ENCODE measurements around the gene SEC16A.

SEC16A gene

DNA sequence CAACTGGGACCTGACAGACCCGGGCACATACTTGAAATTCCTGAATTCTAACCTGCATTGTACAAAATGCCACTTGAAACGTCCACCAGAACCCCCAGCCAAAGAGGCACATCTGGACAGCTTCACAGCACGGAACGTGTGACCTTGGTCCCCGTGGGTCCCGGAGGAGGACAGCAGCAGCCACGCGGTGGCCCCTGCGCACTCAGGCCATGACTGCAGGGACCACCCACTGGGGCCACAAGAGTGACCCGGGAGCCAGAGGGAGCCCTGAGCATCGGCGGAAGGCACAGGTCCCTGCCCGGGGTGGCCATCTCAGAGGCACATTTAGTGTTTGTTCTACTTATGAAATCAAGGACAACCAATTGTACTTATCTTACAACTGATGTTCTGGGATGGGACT, 80.8 kb downstream of the SEC16A start:
- no peak for DNase-seq (ENCODE audit: low read depth in 4 of 4, low spot score in 1 of 4)

DNA sequence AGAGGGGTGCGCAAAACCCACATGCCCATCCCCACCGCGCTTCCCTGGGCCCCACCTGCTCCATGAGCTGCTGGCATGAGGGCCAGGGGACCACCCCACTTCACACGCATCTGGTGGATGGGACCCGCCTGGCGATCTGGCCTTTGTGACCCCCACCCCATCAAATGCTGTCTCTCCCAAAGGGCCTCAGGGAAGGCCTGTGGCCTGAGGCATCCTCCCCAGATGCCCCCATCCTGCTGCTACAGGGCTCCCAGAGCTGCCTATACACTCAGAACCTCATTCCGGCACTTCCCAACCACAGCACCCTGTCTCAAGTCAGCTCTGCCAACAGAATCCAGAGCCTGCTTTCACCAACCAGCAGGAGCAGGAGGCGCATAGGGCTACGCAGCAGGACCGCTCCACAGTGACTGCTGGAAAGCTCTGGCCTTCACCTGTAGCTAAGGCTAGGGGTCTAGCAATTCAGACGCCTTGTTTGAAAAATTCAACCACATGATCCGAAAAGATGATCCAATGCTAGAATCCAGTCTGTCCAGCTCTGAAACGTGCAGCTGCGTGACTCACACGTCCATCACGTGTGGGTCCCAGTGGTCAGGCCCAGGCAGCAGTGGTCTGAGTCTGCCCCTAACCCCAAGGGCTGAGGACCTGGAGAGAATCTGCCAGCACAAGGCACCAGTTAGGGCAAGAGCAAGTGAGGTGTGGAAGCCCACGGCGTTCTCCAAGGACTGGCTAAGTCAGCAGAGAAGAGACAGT, 81.5 kb downstream of the SEC16A start:
- DNase-seq (ENCODE audit: low read depth in 4 of 4, low spot score in 1 of 4) = no peak

DNA sequence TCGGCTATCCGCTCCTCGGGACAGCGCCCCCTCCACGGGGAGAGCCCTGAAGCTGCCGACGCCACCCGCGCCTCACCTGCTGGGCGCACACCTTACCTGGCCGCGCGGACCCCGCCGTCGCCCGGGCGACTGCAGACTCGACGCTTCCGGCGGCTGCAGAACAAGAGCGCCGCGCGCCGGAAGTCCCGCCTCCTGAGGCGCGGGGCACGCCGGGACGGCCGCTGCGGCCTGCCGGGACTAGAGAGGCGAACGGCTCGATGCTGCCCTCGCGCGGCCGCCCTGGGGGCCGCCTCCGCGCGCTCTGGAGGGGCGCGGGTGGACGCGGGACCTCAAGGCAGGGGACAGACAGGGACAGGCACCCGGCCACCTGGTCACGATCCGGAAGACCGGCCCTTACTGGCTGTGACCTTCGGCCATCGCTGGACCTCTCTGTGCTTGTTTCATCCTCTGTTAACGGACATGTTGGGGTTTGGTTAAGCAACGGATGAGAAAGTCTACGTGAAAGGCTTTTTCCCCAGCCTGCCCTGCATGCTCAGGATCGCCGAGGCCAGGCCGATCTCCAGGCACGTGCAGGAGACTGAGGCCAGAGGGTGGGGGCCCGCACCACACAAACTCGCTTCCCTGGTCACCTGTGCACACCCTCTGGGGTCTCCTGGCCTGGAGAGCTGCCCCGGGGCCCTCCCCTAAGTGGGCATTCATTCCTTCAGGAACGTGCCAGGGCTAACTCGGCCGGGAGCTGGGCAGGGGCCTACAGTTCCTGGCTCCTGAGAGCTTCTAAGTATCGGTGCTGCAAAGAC, 82.6 kb downstream of the SEC16A start, which contains the start of gene SNAPC4:
Gene SNAPC4, minus strand, starts transcription at position 133 of the 797 bp plus-strand sequence. CDS start 1,742 bp downstream, outside the sequence.
- peak; percentile 66 to 84 (median 78) for DNase-seq (ENCODE audit: low read depth in 4 of 4, low spot score in 1 of 4)

DNA sequence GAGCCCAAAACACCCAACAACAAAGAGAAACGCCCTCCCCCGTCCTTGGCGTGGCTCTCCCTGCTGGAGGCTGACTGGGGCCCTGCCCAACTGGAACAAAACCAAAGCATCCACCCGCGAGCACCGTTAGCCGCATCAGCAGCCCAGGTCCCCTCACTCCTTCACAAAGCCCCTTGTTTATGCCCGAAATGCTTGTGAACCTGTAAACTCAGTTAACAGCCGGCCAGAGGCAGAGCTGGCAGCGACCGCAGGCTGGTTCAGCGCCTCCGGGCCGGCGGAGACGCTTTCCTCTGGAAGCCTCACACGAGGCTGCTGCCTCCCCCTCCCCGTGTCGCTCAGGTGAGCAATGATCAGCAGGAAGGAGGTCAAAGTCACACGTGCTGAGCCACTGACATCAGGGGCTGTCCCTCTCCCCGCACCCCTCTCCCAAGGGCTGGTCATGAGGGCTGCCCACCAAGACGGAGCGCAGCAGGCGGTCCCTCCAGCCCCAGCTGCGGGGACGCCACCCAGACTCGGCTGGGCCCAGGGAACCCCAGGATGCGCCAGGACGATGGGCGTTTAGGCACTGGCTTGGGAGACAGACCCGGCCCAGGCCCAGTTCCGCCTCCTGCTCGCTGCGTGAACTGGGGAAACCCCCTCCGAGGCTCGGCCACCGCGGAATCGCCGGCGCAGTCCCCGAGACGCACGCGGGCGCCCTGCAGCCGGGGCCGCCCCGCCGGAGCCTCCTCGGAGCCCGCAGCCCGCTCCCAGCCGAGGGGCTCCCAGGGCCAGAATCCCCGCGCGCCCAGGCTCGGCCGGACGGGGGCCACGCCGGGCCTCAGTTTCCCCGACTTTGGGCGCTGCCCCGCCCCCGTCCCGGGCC, 83.4 kb downstream of the SEC16A start:
- DNase-seq (ENCODE audit: low read depth in 4 of 4, low spot score in 1 of 4) = peak in 1 of 4 experiments; percentile 25

- DNase-seq (ENCODE audit: low read depth in 4 of 4, low spot score in 1 of 4) = no peak
Observed at GRCh38 chr9:136398286-136398685, 84.6 kb downstream of the SEC16A start.

DNA sequence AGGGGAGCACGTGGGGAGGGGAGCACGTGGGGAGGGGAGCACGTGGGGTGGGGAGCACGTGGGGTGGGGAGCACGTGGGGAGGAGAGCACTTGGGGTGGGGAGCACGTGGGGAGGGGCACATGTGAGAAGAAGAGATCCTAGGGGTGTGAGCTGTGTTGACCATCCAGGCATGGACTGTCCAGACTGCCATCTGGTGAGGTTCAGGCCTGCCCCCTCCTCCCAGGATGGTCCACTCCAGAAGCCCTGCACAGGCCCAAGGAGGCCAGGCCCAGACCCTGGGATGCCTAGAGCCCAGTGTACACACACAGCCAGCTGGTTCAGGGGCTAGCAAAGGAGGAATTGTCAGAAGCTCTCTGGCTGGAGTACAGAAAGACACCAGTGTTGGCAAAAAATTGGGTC, 85.2 kb downstream of the SEC16A start:
- no peak for DNase-seq (ENCODE audit: low read depth in 4 of 4, low spot score in 1 of 4)

GRCh38 chr9:136396219-136396515, 86.7 kb downstream of the SEC16A start:
- no peak for DNase-seq (ENCODE audit: low read depth in 4 of 4, low spot score in 1 of 4)

GRCh38 chr9:136395345-136396218, 87.3 kb downstream of the SEC16A start:
- DNase-seq (ENCODE audit: low read depth in 4 of 4, low spot score in 1 of 4) = no peak

DNA sequence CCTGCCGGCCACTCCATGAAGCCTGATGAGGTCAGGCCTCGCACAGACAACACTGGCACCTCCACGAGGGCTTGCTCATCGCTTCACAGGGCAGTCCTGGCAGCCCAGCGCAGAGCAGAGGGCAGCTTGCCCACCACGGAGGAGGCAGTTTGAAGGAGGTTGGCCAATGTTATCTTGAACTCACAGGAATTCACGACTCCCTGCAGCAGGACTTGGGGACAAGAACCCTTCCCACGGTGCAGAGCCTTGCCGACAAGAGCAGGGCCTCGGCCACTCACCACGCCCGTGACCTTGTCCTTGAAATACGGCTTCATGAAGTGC, 87.9 kb downstream of the SEC16A start:
- no peak for DNase-seq (ENCODE audit: low read depth in 4 of 4, low spot score in 1 of 4)

DNA sequence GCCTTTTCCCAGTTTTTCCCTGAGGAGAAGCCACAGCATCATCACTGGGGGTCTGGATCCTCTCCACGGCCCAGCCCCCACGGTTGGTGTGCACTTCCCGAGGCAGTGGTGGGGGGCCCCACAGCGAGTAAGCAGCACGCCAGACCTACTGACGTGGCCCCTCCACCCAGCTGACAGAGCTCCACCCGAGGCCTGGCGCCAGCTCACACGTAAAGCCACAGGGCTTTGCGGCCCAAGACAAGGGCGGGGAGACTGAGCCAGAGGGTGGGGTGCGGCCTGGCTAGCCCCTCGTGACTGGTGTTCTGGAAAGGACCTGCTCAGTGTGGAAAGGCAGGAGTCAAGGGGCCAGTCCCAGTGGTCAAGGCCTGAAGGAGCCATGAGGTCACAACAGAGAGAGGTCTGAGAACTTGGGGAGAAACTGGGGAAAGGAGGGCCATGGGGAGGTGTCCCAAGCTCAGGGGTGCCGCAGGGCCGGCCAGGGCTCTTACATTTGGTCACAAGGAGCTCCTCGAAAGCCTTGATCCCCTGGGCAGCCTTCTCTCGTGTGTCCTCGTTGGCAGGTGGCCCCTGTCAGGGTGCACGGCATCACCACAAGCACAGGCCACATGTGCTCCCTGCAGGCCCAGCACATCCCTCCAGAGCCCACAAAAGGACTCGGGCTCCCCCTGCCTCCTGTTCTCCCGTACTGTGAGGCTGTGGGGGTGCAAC, 88.4 kb downstream of the SEC16A start:
- DNase-seq (ENCODE audit: low read depth in 4 of 4, low spot score in 1 of 4) = no peak

- DNase-seq (ENCODE audit: low read depth in 4 of 4, low spot score in 1 of 4) = no peak
Observed at GRCh38 chr9:136393531-136393930, 89.3 kb downstream of the SEC16A start.

- DNase-seq (ENCODE audit: low read depth in 4 of 4, low spot score in 1 of 4) = no peak
Observed at GRCh38 chr9:136392538-136393449, 90.0 kb downstream of the SEC16A start.

DNA sequence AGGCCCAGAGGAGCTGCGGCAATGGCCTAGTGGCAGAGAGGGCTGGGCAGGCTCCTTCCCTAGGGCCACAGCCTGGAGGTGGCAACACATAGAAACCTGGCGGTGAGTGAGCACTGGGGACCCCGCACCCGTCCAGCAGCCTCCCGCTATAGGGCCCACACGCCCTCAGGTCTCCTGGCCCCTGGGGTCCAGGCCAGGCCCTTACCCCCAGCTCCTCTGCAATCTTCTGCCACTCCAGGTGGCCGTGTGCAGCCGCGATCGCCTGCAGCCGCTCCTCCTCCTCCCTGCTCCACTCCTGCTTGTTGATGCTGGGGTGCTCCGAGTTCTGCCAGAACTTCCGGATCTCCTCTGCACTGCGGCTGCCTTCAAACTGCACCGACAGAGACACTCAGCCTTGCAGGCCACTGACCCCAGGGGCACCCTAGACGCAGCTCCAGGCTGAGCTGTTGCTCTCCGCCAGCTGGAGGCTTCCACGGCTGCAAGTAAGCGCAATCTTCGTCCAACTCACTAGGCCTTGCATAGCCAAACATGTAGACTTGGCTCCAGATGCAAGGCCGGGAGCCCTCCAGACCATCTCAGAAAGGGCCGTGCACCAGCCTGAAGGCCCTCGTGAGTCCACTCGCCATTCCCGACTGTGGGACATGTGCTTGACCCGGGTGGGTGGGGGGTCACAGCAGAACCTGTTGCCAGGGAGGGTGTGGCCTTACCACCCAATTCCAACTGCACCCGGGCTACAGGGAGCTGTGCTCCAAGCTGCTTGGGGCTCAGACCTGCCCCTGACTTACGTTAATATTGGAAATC, 90.9 kb downstream of the SEC16A start:
- DNase-seq (ENCODE audit: low read depth in 4 of 4, low spot score in 1 of 4) = no peak
